Activated CD4-positive, CD25-positive, alpha-beta regulatory T cell treated with anti-CD3 and anti-CD28 coated beads, Interleukin-2, amount 50 U/mL, for 24 hours (primary cell): ENCODE results near the gene WDR43.
"Not testable (repeated sequence)": the region's sequence is repeated elsewhere in the genome, so short reads cannot be mapped to it uniquely, and the experiment has no call there.

ENCODE experiments used
- ATAC-seq, 2 donors: fragments of 150-1000 bp; cut with Tn5 transposase; one replicate each; pipeline ENCODE4 v1.10.0; 2021; ENCODE audit warnings: mild to moderate bottlenecking in 1 of 2, moderate library complexity in 1 of 2

WDR43 gene

DNA sequence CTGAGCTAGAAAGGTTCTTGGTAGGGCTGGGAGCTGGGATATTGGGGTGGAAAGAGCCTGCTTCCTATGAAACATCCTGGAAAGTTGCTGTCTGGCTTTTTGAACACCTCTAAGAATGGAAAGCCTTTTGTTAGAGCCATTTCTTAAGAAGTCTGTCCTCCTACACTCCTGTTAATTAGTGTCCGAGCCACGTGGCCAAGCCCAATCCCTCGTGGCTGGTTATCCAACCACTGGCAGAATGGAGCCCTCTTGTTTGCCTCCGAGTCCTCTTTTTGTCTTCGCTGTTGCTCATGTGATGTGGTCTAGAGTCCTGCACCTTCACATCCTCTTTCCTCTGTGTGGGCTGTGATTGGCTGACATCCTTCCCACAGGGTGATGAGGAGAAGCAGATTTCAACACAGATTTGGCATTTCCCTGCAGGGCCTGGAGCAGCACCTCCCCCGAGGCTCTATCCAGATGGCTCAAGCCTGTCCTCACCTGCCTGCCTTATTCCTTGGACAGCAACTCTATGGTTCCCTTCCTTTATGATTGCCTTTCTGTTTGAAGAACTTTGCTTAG lies 78.4 kb downstream of the WDR43 start:
- no peak for ATAC-seq

DNA sequence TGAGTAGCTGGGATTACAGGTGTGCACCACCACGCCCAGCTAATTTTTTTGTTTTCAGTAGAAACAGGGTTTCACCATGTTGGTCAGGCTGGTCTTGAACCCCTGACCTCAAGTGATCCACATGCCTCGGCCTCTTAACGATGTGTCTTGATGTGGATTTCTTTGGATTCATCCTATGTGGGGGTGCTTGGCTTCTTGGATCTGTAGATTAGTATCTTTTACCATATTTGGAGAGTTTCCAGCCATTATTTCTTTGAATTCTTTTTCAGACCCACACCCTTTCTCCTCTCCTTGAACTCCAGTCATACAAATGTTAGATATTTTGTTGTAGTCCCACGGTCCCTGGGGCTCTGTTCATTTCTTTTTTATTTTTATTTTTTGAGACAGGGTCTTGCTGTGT lies 79.8 kb downstream of the WDR43 start:
- no peak for ATAC-seq

DNA sequence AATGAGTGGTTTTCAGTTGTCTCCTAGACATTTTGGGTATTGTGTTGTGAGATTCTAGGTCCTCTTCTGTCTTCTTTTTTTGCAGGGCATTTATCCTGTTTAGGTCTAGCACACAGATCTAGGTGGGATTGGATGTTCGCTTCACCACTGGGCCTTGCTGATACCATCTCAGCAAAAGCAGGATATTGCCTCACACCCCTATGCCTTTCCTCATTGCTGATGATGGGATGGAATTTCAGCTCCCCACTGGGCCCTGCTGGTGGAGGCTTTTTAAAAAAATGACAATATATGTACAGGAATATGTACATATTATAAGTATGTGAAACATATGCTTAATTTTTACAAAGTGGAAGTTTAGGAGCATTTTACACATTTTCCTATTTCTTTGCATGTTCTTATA lies 81.2 kb downstream of the WDR43 start:
- no peak for ATAC-seq

- no peak for ATAC-seq
Measured at GRCh38 chr2:28976584-28976983, 82.1 kb downstream of the WDR43 start.

- no peak for ATAC-seq
Measured at GRCh38 chr2:28977176-28977875, 82.9 kb downstream of the WDR43 start.

GRCh38 chr2:28978001-28978400 lies 83.5 kb downstream of the WDR43 start:
- not testable (repeated sequence) for ATAC-seq

DNA sequence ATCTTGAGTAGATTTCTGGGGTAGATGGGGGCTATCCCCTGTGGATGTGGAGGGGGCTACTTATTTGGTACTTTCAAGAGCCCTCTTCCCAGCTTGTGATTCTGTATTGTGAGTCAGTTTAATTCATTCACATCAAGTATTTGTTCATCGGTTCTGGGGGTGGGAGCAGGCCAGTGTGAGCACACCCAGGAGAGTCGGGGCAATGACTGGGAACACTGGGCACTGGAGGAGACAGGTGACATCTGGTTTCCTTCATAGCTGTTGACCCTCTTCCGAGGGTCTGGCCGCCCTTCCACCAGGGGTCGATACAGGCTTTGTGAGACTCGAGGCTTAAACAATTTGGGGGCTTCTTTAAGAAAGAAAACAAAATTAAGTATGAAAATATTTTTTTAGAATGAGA lies 84.1 kb downstream of the WDR43 start:
- ATAC-seq, result no peak

DNA sequence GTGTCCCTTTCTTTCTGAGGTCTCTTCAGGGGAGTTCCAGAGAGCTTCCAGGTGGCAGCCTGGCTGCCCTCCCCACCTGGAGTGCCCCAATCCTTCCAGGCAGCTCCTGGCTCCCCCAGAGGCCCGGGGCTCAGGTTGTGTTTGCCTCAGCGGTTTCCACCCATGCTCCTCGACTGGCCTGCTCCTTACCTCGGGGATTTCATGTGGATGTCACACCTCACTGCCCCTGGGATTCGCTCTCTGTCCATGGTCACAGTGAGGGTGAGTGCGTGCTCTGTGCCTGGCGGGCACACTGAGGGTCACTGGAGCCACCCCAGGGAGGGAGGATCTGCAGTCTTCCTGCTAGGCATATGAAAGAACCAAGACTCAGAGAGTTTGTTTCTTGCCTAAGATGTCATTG lies 84.6 kb downstream of the WDR43 start:
- ATAC-seq, result no peak

GRCh38 chr2:28979576-28980366 lies 85.3 kb downstream of the WDR43 start:
- no peak for ATAC-seq

DNA sequence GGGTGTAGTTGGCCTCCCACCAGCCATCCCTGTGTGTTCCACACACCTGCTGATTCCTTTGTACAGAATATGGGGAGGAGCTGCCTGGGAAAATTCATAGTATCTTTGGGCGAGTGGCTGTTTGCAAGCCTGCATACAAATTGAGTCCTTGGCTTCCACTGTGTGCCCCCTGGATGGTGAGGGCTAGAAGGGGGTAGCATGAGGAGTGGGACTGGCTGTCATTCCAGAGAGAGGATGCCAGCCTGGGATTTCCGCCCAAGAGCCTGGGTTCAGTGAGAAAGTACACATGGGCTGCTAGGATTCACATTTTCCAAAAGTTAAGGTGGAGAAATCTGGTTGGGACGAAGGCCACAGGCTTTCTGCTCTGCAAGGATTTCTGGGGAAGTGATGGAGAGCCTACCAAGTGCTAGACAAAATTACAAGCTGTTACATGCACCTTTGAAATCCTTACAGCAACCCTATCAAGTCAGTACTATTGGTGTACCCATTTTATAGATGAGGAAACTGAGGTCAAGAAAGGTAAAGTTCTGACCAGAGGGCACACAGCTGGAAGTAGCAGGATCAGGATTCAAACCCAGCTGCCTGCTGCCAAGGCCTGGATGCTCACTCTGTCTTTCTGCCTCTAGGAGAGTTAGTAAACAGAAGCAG lies 86.0 kb downstream of the WDR43 start:
- ATAC-seq, result no peak

- ATAC-seq, result no peak
Measured at GRCh38 chr2:28981016-28981441, 86.6 kb downstream of the WDR43 start, which contains the start of gene TOGARAM2. TOGARAM2 (plus strand) TSS chr2:28981298; CDS start chr2:28994835, 13,537 bp downstream.

GRCh38 chr2:28981620-28982376 lies 87.3 kb downstream of the WDR43 start:
- ATAC-seq, result no peak

DNA sequence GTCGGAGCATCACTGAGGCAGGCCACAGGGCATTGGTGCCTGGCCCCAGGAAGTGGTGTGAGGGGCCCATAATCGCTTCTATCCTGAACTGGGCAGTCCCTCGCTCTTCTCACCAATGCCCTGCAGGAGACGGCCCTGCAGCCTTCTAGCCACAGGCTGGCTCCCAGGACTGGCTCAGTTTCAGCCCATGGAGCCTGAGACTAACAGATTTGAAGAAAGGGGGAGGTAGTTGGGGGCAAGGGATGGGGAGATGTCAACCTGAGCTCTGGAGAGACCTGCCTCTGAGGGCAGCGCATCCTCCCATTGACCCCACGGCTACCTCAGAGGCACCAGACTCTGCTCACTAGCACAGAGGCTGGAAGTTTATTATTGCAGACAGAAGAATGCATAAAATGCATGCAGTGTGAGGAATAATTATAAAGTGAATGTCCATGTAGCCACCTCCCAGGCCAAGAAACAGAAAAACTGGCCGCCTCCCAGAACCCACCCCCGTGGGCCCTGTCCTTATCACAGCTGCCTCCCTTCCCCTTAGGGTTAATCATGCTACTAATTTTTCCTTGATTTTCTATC lies 88.0 kb downstream of the WDR43 start:
- no peak for ATAC-seq

GRCh38 chr2:28986429-28986828 lies 92.0 kb downstream of the WDR43 start:
- no peak for ATAC-seq

DNA sequence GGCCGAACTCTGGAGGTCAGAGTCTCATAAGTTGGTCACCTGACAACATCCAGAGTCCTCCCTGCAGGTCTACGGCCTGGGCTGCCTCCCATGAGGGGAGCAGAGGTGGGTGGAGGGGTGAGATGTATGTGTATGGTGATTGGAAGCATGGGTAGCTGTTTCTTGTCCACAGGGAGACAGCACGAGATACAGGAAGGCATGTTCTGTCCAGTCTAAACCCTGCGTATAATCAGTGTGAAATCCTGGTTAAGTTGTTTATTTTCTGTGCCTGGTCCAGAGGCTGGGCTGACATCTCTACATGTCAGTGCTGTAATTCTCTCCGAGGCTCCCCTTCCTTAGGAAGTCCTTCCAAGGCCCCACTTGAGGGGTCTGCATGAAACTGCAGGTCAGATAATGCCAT lies 95.5 kb downstream of the WDR43 start:
- no peak for ATAC-seq

GRCh38 chr2:28990445-28990844 lies 96.0 kb downstream of the WDR43 start:
- no peak for ATAC-seq

DNA sequence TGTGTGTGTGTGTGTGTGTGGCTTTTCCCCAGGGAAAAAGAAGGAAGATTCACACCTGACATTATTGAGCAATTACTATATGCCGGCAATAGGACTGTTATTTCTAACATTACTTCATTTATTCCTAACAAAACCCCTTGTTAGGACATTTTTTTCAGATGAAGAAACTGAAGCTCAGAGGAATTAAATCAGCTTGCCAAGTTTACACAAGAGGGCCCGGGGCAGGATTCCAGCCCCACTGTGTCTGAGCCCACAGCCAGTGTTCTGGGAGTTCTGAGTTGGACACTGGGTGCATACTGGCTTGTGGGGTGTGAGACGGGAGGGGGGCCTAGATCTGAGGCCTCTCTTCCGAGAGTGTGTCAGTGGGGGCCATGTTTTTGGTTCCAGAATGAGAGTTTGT lies 96.6 kb downstream of the WDR43 start:
- no peak for ATAC-seq

- no peak for ATAC-seq
Measured at GRCh38 chr2:28991460-28991859, 97.0 kb downstream of the WDR43 start.

GRCh38 chr2:28993206-28993960 lies 98.9 kb downstream of the WDR43 start:
- no peak for ATAC-seq

GRCh38 chr2:28994074-28994473 lies 99.6 kb downstream of the WDR43 start:
- ATAC-seq, result no peak

- ATAC-seq, result no peak
Measured at GRCh38 chr2:28994679-28995078, 100.2 kb downstream of the WDR43 start.
